Measurements from ENCODE around the gene ISG15.

ISG15 gene

DNA sequence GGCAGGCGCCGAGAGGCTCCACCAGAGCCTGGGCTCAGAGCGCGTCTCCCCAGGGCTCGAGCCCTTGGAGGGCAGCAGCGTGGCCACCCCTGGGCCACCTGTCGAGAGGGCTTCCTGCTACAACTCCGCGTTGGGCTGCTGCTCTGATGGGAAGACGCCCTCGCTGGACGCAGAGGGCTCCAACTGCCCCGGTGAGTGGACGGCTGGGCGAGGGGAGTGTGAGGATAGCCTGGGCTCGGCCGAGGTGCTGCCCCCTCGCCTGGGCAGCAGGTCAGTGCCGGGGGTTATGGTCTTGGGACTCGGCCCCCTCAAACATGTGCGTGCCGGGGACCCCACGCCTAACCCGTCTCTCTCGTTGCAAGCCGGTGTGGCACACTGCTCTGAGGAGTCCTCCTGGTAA is 33.5 kb downstream of the ISG15 start:
- Histone ChIP-seq H2BK12ac (ENCODE audit: low read length) (no peak overlapping the region), H3K27me3 (ENCODE audit: insufficient read depth, low read length) (no peaks in the 10 kb centered on the region), H3K27ac (ENCODE audit: low read depth, low read length) (no peak overlapping the region), H3K79me2 (ENCODE audit: control insufficient read depth, insufficient read depth, low read length, poor library complexity) (no peaks in the 10 kb centered on the region), H3K4me1 (ENCODE audit: control insufficient read depth in 1 of 2, insufficient read depth in 2 of 2, low read length in 2 of 2) (no peaks in the 10 kb centered on the region), H3K79me1 (ENCODE audit: low read length) (no peaks in the 10 kb centered on the region), H4K8ac (ENCODE audit: low read depth, low read length) (no peak overlapping the region), H2BK5ac (ENCODE audit: low read depth, low read length, poor library complexity) (no peak overlapping the region), H2AK5ac (ENCODE audit: low read length) (no peak overlapping the region), H3K36me3 (ENCODE audit: control insufficient read depth in 1 of 2, insufficient read depth in 2 of 2, low read length in 2 of 2) (peaks cover 88 to 93% of the 10 kb centered on the region in 2 experiments), H2BK120ac (ENCODE audit: insufficient read depth, low read length, poor library complexity) (no peak overlapping the region), H3K23ac (ENCODE audit: low read length) (no peak overlapping the region), H3K18ac (ENCODE audit: low read length) (no peak overlapping the region), H3K4ac (ENCODE audit: low read depth, low read length) (no peak overlapping the region), H4K12ac (ENCODE audit: low read depth, low read length) (no peak overlapping the region), H3K9ac (ENCODE audit: low read length) (no peak overlapping the region), H3K4me3 (ENCODE audit: low read depth, low read length) (no peak overlapping the region), H2AFZ (ENCODE audit: insufficient read depth, low read length, poor library complexity) (no peak overlapping the region), H4K91ac (ENCODE audit: low read depth, low read length) (no peak overlapping the region), H3K4me2 (ENCODE audit: low read length) (no peak overlapping the region), H3K9me3 (ENCODE audit: insufficient read depth, low read depth, low read length) (peaks cover 6% of the 10 kb centered on the region), H3K14ac (ENCODE audit: low read length) (no peak overlapping the region)
- no peak for DNase-seq
- no CpG with 5 or more reads among the region's 26 CpGs for WGBS (ENCODE audit: extremely low coverage, insufficient coverage, insufficient read length)

DNA sequence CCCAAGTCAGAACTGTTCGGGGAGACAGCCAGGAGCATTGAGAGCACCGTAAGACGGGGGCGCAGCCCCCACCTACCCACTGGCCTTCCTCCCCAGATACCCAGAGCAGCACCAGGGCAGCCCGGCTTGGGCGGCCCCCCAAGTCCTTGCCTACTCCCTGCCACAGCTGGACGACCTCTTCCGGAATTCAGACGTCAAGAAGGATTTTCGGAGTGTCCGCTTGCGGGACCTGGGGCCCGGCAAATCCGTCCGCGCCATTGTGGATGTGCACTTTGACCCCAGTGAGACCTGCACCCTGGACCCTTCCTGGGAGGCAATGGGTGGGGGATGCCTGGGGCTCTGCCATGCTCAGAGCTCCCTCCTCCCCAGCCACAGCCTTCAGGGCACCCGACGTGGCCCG is 34.1 kb downstream of the ISG15 start:
- H3K4me3 ChIP-seq (ENCODE audit: low read depth, low read length): no peak overlapping the region
- H3K79me2 ChIP-seq (ENCODE audit: control insufficient read depth, insufficient read depth, low read length, poor library complexity): no peaks in the 10 kb centered on the region
- H2AFZ ChIP-seq (ENCODE audit: insufficient read depth, low read length, poor library complexity): no peak overlapping the region
- no peak overlapping the region for H3K9ac ChIP-seq (ENCODE audit: low read length)
- H3K4me1 ChIP-seq (ENCODE audit: control insufficient read depth in 1 of 2, insufficient read depth in 2 of 2, low read length in 2 of 2): no peaks in the 10 kb centered on the region
- H2BK5ac ChIP-seq (ENCODE audit: low read depth, low read length, poor library complexity): no peak overlapping the region
- H3K18ac ChIP-seq (ENCODE audit: low read length): no peak overlapping the region
- no peak overlapping the region for H4K91ac ChIP-seq (ENCODE audit: low read depth, low read length)
- no peak overlapping the region for H2BK120ac ChIP-seq (ENCODE audit: insufficient read depth, low read length, poor library complexity)
- no peak overlapping the region for H4K8ac ChIP-seq (ENCODE audit: low read depth, low read length)
- H3K27me3 ChIP-seq (ENCODE audit: insufficient read depth, low read length): no peaks in the 10 kb centered on the region
- H2BK12ac ChIP-seq (ENCODE audit: low read length): no peak overlapping the region
- no peak overlapping the region for H4K12ac ChIP-seq (ENCODE audit: low read depth, low read length)
- H2AK5ac ChIP-seq (ENCODE audit: low read length): no peak overlapping the region
- H3K79me1 ChIP-seq (ENCODE audit: low read length): no peaks in the 10 kb centered on the region
- no peak overlapping the region for H3K4me2 ChIP-seq (ENCODE audit: low read length)
- H3K14ac ChIP-seq (ENCODE audit: low read length): no peak overlapping the region
- H3K9me3 ChIP-seq (ENCODE audit: insufficient read depth, low read depth, low read length): peaks cover 10% of the 10 kb centered on the region
- no peak overlapping the region for H3K23ac ChIP-seq (ENCODE audit: low read length)
- DNase-seq: no peak
- H3K27ac ChIP-seq (ENCODE audit: low read depth, low read length): no peak overlapping the region
- peaks cover 88 to 95% of the 10 kb centered on the region in 2 experiments for H3K36me3 ChIP-seq (ENCODE audit: control insufficient read depth in 1 of 2, insufficient read depth in 2 of 2, low read length in 2 of 2)
- no peak overlapping the region for H3K4ac ChIP-seq (ENCODE audit: low read depth, low read length)
- no CpG with 5 or more reads among the region's 19 CpGs for WGBS (ENCODE audit: extremely low coverage, insufficient coverage, insufficient read length)

DNA sequence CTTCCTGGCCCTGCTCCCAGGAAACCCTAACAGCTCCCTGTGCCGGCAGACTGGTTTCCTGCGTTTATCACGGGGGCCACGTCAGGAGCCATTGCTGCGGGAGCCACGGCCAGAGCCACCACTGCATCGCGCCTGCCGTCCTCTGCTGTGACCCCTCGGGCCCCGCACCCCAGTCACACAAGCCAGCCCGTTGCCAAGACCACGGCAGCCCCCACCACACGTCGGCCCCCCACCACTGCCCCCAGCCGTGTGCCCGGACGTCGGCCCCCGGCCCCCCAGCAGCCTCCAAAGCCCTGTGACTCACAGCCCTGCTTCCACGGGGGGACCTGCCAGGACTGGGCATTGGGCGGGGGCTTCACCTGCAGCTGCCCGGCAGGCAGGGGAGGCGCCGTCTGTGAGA is 34.7 kb downstream of the ISG15 start:
- Histone ChIP-seq H4K12ac (ENCODE audit: low read depth, low read length) (no peak overlapping the region), H2AFZ (ENCODE audit: insufficient read depth, low read length, poor library complexity) (no peak overlapping the region), H3K14ac (ENCODE audit: low read length) (no peak overlapping the region), H3K27me3 (ENCODE audit: insufficient read depth, low read length) (no peaks in the 10 kb centered on the region), H2BK5ac (ENCODE audit: low read depth, low read length, poor library complexity) (no peak overlapping the region), H3K4me2 (ENCODE audit: low read length) (no peak overlapping the region), H3K79me2 (ENCODE audit: control insufficient read depth, insufficient read depth, low read length, poor library complexity) (no peaks in the 10 kb centered on the region), H3K18ac (ENCODE audit: low read length) (no peak overlapping the region), H4K91ac (ENCODE audit: low read depth, low read length) (no peak overlapping the region), H2BK12ac (ENCODE audit: low read length) (no peak overlapping the region), H3K23ac (ENCODE audit: low read length) (no peak overlapping the region), H3K4ac (ENCODE audit: low read depth, low read length) (no peak overlapping the region), H4K8ac (ENCODE audit: low read depth, low read length) (no peak overlapping the region), H3K9me3 (ENCODE audit: insufficient read depth, low read depth, low read length) (peaks cover 13% of the 10 kb centered on the region), H3K9ac (ENCODE audit: low read length) (no peak overlapping the region), H3K4me3 (ENCODE audit: low read depth, low read length) (no peak overlapping the region), H3K4me1 (ENCODE audit: control insufficient read depth in 1 of 2, insufficient read depth in 2 of 2, low read length in 2 of 2) (no peaks in the 10 kb centered on the region), H2BK120ac (ENCODE audit: insufficient read depth, low read length, poor library complexity) (no peak overlapping the region), H3K79me1 (ENCODE audit: low read length) (no peaks in the 10 kb centered on the region), H2AK5ac (ENCODE audit: low read length) (no peak overlapping the region), H3K27ac (ENCODE audit: low read depth, low read length) (no peak overlapping the region), H3K36me3 (ENCODE audit: control insufficient read depth in 1 of 2, insufficient read depth in 2 of 2, low read length in 2 of 2) (peaks cover 88 to 90% of the 10 kb centered on the region in 2 experiments)
- WGBS (ENCODE audit: extremely low coverage, insufficient coverage, insufficient read length): no CpG with 5 or more reads among the region's 25 CpGs
- DNase-seq: no peak

DNA sequence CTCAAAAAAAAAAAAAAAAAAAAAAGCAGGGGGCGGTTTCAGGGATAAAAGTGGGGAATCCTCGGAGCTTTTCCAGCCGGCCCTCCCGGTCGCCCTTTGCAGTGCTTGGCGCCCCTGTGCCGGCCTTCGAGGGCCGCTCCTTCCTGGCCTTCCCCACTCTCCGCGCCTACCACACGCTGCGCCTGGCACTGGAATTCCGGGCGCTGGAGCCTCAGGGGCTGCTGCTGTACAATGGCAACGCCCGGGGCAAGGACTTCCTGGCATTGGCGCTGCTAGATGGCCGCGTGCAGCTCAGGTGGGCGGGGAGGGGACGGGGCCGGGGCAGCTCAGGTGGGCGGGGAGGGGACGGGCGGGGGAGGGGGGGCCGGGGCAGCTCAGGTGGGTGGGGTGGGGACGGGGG is 35.5 kb downstream of the ISG15 start:
- Histone ChIP-seq H4K12ac (ENCODE audit: low read depth, low read length) (no peak overlapping the region), H3K27ac (ENCODE audit: low read depth, low read length) (no peak overlapping the region), H3K18ac (ENCODE audit: low read length) (no peak overlapping the region), H4K91ac (ENCODE audit: low read depth, low read length) (no peak overlapping the region), H2BK120ac (ENCODE audit: insufficient read depth, low read length, poor library complexity) (no peak overlapping the region), H3K4me1 (ENCODE audit: control insufficient read depth in 1 of 2, insufficient read depth in 2 of 2, low read length in 2 of 2) (no peaks in the 10 kb centered on the region), H3K27me3 (ENCODE audit: insufficient read depth, low read length) (no peaks in the 10 kb centered on the region), H3K9me3 (ENCODE audit: insufficient read depth, low read depth, low read length) (peaks cover 13% of the 10 kb centered on the region), H3K14ac (ENCODE audit: low read length) (no peak overlapping the region), H3K79me2 (ENCODE audit: control insufficient read depth, insufficient read depth, low read length, poor library complexity) (no peaks in the 10 kb centered on the region), H3K4me3 (ENCODE audit: low read depth, low read length) (no peak overlapping the region), H3K36me3 (ENCODE audit: control insufficient read depth in 1 of 2, insufficient read depth in 2 of 2, low read length in 2 of 2) (peaks cover 88% of the 10 kb centered on the region in 2 experiments), H4K8ac (ENCODE audit: low read depth, low read length) (no peak overlapping the region), H3K9ac (ENCODE audit: low read length) (no peak overlapping the region), H2BK12ac (ENCODE audit: low read length) (no peak overlapping the region), H2BK5ac (ENCODE audit: low read depth, low read length, poor library complexity) (no peak overlapping the region), H2AFZ (ENCODE audit: insufficient read depth, low read length, poor library complexity) (no peak overlapping the region), H3K79me1 (ENCODE audit: low read length) (no peaks in the 10 kb centered on the region), H2AK5ac (ENCODE audit: low read length) (no peak overlapping the region), H3K4ac (ENCODE audit: low read depth, low read length) (no peak overlapping the region), H3K4me2 (ENCODE audit: low read length) (no peak overlapping the region), H3K23ac (ENCODE audit: low read length) (no peak overlapping the region)
- WGBS (ENCODE audit: extremely low coverage, insufficient coverage, insufficient read length): no CpG with 5 or more reads among the region's 28 CpGs
- no peak for DNase-seq
